Astrocyte of the spinal cord (primary cell): ENCODE data around the gene CYB561.
"Not testable (repeated sequence)": the region's sequence is repeated elsewhere in the genome, so short reads cannot be mapped to it uniquely, and the experiment has no call there.

Experiments used
- DNase-seq: peaks from one replicate; pipeline ENCODE4 v3.0.0; 2011; ENCODE audit warnings: low read depth, low spot score
- H3K4me3 ChIP-seq: 2 replicates; pipeline ENCODE4 v1.5.1; 2011; ENCODE audit warnings: low read depth, mild to moderate bottlenecking, low read length, moderate library complexity
- in situ Hi-C: cut with HindIII; loops from 2 replicates; pipeline ENCODE4 v1.10.0; 2017; ENCODE audit warnings: low sequenced_read_pairs
- TF ChIP-seq, protein P1 (sequence below): IDR thresholded peaks from 2 replicates; pipeline ENCODE4 v1.5.1; 2012; ENCODE audit warnings: low read depth, mild to moderate bottlenecking, low read length, inconsistent platforms

The CYB561 gene

DNA sequence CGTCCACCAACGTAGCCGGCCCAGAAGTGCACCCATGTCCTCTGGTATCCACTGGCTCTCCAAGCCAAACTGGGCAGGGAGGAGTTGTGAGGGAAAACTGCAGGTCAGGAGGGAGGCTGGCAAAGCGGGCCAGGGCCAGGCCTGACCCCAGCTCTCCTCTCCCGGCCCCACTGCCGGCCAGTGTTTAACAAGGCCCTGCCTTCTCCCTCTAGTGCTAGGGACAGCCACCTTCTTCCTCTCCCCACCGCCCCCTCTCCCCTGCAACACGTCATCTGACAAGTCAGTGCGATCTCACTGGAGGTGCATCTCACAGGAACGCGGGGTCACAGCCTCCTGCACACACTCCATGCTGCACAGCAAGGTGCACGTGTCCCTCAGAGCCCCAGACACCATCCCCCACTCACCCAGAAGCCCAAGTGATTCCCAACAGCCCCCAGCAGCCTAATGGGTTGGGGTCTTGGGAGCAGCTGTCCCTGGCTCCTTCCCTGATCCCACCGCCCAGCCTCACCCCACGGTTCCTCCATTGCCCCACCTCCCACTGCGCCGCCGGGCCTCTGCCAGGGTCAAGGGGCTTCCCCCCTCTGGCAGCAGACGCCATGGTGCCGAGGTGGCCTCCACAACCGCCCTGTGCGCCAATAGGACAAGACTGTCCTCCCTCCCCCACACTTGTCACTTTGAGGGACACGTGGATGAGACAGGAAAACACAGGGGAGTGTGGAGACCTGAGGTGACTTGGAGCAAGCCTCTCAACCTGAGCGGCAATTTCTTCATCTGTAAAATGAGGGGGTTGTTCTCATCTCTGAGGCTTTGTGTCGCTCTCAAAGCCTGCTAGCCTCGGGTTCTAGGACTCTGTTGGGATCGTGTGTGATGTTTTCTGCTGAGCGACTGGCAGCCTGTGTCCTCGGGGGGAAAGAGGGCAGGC is 29.6 kb upstream of the CYB561 start:
- no peak overlapping the region for H3K4me3 ChIP-seq
- in situ Hi-C loops: no loop called here
- DNase-seq: no peak
- TF ChIP-seq, protein P1, sequence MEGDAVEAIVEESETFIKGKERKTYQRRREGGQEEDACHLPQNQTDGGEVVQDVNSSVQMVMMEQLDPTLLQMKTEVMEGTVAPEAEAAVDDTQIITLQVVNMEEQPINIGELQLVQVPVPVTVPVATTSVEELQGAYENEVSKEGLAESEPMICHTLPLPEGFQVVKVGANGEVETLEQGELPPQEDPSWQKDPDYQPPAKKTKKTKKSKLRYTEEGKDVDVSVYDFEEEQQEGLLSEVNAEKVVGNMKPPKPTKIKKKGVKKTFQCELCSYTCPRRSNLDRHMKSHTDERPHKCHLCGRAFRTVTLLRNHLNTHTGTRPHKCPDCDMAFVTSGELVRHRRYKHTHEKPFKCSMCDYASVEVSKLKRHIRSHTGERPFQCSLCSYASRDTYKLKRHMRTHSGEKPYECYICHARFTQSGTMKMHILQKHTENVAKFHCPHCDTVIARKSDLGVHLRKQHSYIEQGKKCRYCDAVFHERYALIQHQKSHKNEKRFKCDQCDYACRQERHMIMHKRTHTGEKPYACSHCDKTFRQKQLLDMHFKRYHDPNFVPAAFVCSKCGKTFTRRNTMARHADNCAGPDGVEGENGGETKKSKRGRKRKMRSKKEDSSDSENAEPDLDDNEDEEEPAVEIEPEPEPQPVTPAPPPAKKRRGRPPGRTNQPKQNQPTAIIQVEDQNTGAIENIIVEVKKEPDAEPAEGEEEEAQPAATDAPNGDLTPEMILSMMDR: no peak

DNA sequence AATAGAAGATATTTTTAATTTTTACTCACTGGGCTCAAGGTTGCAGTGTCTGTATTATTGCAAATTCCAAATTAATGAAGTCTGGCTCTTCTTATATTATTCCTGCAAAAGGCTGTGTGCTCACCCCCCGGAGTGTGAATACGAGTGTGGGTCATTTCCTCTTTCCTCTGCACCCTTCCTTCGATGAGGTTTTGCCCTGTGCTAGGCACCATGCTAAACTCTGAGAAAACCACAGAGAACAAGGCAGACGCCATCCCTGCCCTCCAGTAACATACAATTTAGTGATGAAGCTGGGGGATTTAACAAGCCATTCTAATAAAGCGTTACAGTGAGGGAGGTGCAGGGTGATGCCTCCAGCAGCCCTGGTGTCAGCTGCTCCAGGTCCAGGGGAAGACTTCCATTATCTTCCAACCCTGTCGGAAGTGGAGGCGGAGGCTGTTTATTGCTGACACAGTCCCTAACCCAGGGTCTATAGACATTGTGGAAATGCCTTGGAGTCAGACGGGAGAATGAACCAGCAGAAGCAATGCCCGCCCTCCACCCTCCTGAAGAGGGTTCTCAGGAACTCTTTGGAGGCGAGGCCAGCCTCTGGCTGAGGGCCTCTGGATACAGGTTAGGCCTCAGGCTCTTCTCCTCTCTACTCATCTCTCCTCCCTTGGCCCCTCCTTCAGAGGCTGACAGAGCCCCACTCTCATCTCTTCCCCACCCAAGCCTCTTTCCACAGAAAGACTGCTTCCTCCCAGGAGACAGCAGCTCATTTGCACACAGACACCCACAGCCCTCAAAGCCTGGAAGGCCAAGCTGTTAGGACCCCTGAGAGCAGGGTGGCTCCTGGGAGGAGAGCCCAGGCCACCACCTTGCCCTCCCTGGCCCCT is 28.7 kb upstream of the CYB561 start:
- no peak for DNase-seq
- in situ Hi-C loops: no loop called here
- H3K4me3 ChIP-seq: no peak overlapping the region
- TF ChIP-seq, protein P1: no peak

DNA sequence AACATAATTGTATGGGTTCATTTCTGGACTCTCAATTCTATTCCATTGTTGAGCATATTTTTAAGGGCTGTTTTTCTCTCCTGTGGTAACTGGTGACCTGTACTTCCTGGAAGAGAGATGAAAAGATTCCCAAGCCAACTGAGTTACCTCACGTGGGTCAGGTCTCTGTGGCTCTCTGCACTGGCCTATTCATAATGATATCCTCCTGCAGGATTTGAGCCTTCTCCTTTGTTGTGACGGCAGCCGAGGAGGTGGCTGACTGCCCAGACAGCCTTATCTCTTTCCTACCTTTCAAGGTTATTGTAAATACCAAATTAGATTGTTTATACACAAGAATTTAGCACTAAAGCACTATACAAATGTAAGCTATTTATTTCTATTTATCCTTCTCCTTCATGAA is 28.1 kb upstream of the CYB561 start:
- in situ Hi-C loops: no loop called here
- H3K4me3 ChIP-seq: no peak overlapping the region
- no peak for DNase-seq
- TF ChIP-seq, protein P1: no peak

DNA sequence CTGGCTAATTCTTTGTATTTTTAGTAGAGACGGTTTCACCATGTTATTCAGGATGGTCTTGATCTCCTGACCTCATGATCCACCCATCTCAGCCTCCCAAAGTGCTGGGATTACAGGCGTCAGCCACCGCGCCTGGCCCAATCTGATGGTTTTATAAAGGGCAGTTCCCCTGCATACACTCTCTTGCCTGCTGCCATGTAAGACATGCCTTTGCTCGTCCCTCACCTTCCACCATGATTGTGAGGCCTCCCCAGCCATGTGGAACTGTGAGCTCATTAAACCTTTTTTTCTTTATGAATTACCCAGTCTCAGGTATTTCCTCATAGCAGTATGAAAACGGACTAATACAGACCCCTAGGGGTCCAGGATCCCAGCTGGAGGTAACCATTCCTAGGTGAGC is 22.0 kb upstream of the CYB561 start:
- DNase-seq, in situ Hi-C loops, H3K4me3 ChIP-seq: not testable (repeated sequence)

DNA sequence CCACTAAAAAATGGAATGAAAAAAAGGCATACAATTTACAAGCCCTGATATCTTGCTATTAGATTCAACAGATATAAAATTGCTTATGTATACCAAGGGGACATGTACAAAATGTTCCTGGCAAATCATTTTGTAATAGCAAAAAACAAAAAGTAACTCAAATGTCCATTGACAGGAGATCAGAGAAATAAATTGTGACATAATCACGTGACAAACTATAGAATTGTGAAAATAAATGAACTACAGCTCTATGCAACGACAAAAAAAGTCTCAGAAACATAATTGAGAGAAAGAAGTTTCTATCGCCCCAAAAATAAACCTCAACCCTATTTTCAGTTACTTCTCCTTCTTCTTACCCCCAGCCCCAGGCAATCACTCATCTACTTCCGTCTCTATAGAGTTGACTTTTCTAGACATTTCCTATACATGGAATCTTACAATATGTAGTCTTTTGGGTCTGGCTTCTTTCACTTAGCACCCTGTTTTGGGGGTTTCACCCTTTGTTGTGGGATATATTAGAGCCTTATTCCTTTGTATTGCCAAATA is 18.7 kb upstream of the CYB561 start:
- in situ Hi-C loops: no loop called here
- no peak for DNase-seq
- TF ChIP-seq, protein P1: no peak
- no peak overlapping the region for H3K4me3 ChIP-seq

DNA sequence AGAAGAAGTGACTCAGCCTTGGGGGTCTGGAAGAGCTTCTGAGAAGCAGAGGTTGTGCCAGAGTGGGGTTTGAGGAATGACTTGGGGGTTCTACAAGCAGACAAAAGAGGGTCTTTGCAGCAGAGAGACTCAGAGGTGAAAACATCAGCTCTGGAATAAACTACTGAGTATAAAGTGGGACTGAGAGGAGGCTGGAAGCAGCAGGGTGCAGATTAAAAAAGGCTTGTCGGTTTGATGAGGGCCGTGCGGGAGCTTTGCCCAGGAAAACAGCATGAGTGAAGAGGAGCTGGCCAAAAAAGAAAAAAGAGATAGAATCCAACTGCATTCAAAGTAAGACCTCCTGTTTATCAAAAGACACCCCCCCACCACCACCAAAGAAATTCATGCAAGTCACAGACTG is 17.7 kb upstream of the CYB561 start:
- DNase-seq: peak; percentile 20
- in situ Hi-C loops: no loop called here
- TF ChIP-seq, protein P1: no peak

DNA sequence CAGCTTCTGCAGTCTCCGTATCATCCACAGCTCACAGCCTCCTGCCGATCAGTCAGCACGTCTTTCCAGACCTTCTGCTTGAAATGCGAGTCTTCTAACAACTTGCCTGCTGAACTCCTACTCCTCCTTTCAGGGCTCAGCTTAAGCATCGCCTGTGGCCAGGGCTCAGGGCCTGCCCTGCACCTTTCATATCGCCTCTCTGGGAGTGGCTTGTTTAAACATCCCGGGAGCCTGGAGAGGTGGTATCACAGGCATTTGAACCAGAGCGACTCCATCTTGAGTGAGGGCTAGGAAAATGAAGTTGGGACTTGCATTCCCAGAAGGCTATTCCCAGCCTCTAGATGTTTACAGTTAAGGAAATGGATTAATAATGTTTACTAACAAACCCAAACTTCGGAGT is 13.9 kb upstream of the CYB561 start:
- H3K4me3 ChIP-seq: no peak overlapping the region
- in situ Hi-C loops: no loop called here
- TF ChIP-seq, protein P1: no peak
- no peak for DNase-seq

More for the DNA sequence above, 17.7 kb upstream of the CYB561 start:
- no peak overlapping the region for H3K4me3 ChIP-seq
